Liver (tissue), 3 donors: Measurements from ENCODE around the gene SYPL1.

Experiments used
- ATF3 ChIP-seq: IDR thresholded peaks from 2 replicates; pipeline ENCODE4 v1.6.1; 2016; ENCODE audit warnings: antibody characterized with exemption
- CTCF ChIP-seq: fragments of 150-350 bp; IDR thresholded peaks from 2 replicates; pipeline ENCODE4 v1.5.1; 2017; ENCODE audit warnings: improper control_type of control experiment, low read depth, low read length; ENCODE audit not compliant: missing input control
- EGR1 ChIP-seq, 2 donors: IDR thresholded peaks; 2 replicates each; pipeline ENCODE4 v1.6.1; 2016 to 2018; ENCODE audit warnings: antibody characterized with exemption in 2 of 2, low read depth in 2 of 2
- GABPA ChIP-seq, 2 donors: IDR thresholded peaks in 1 of 2; conservative IDR thresholded peaks in 1 of 2; 2 replicates each; pipeline ENCODE4 v1.6.1; 2016; ENCODE audit warnings: antibody characterized with exemption in 2 of 2, mild to moderate bottlenecking in 1 of 2, moderate library complexity in 1 of 2
- JUND ChIP-seq, 2 donors: IDR thresholded peaks; 2 replicates each; pipeline ENCODE4 v1.6.1; 2016; ENCODE audit warnings: antibody characterized with exemption in 2 of 2
- SP1 ChIP-seq: IDR thresholded peaks from 2 replicates; pipeline ENCODE4 v1.6.1; 2018; ENCODE audit warnings: antibody characterized with exemption, mild to moderate bottlenecking
- ZBTB33 ChIP-seq: IDR thresholded peaks from 2 replicates; pipeline ENCODE4 v1.6.1; 2016; ENCODE audit warnings: antibody characterized with exemption
- TF ChIP-seq, protein P1 (sequence below): IDR thresholded peaks from 2 replicates; pipeline ENCODE4 v1.6.1; 2016; ENCODE audit warnings: antibody characterized with exemption
- TF ChIP-seq, protein P2 (sequence below): IDR thresholded peaks from 2 replicates; pipeline ENCODE4 v1.6.1; 2016; ENCODE audit warnings: antibody characterized with exemption, mild to moderate bottlenecking
- donor health status: healthy.
- donor health status: healthy.

GRCh38 chr7:106064316-106064715 lies 47.8 kb downstream of the SYPL1 start:
- no peak for TF ChIP-seq CTCF
- TF ChIP-seq GABPA (IDR thresholded peaks at IDR 0.05 in 1 of 2, conservative IDR thresholded peaks at IDR 0.05 in 1 of 2) = no peak
- TF ChIP-seq ZBTB33 = no peak
- no peak for TF ChIP-seq JUND (IDR thresholded peaks at IDR 0.05)
- TF ChIP-seq, protein P1, sequence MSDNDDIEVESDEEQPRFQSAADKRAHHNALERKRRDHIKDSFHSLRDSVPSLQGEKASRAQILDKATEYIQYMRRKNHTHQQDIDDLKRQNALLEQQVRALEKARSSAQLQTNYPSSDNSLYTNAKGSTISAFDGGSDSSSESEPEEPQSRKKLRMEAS = no peak
- TF ChIP-seq SP1 = no peak
- no peak for TF ChIP-seq EGR1 (IDR thresholded peaks at IDR 0.05; ENCODE audit: low read depth in 2 of 2)
- no peak for TF ChIP-seq ATF3
- TF ChIP-seq, protein P2, sequence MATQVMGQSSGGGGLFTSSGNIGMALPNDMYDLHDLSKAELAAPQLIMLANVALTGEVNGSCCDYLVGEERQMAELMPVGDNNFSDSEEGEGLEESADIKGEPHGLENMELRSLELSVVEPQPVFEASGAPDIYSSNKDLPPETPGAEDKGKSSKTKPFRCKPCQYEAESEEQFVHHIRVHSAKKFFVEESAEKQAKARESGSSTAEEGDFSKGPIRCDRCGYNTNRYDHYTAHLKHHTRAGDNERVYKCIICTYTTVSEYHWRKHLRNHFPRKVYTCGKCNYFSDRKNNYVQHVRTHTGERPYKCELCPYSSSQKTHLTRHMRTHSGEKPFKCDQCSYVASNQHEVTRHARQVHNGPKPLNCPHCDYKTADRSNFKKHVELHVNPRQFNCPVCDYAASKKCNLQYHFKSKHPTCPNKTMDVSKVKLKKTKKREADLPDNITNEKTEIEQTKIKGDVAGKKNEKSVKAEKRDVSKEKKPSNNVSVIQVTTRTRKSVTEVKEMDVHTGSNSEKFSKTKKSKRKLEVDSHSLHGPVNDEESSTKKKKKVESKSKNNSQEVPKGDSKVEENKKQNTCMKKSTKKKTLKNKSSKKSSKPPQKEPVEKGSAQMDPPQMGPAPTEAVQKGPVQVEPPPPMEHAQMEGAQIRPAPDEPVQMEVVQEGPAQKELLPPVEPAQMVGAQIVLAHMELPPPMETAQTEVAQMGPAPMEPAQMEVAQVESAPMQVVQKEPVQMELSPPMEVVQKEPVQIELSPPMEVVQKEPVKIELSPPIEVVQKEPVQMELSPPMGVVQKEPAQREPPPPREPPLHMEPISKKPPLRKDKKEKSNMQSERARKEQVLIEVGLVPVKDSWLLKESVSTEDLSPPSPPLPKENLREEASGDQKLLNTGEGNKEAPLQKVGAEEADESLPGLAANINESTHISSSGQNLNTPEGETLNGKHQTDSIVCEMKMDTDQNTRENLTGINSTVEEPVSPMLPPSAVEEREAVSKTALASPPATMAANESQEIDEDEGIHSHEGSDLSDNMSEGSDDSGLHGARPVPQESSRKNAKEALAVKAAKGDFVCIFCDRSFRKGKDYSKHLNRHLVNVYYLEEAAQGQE = no peak
